GM21737 (cell line): Measurements from ENCODE around the gene TNK2.
"Not testable (repeated sequence)": the region's sequence is repeated elsewhere in the genome, so short reads cannot be mapped to it uniquely, and the experiment has no call there.

Experiments
- ATAC-seq: cut with Tn5 transposase; IDR thresholded peaks from one replicate; pipeline ENCODE4 v1.9.1; 2021; ENCODE audit warnings: mild to moderate bottlenecking, moderate library complexity; ENCODE audit not compliant: unreplicated experiment

TNK2 gene

GRCh38 chr3:195918176-195918575, 9.8 kb upstream of the TNK2 start:
- ATAC-seq = no peak

DNA sequence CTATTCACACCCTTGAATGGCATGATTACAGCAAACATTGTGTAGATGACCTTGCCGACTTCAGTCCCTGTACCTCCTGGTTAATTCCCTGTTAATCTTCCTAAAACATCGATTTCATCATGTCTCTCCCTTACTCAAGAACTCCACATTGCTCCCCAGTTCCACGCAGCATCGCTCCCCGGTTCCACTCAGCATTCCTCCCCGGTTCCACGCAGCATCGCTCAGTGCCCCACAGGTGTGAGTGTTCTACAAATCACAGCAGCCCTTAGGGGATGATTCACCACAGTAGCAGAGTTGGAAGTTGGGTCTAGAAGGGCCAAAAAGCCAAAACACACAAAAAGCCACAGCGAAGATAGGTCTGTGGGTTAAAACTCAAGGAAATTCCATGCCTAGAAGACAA, 8.6 kb upstream of the TNK2 start:
- no peak for ATAC-seq

GRCh38 chr3:195916291-195916690, 7.9 kb upstream of the TNK2 start:
- no peak for ATAC-seq

GRCh38 chr3:195914648-195915473, 6.5 kb upstream of the TNK2 start:
- peak; percentile 72 for ATAC-seq

DNA sequence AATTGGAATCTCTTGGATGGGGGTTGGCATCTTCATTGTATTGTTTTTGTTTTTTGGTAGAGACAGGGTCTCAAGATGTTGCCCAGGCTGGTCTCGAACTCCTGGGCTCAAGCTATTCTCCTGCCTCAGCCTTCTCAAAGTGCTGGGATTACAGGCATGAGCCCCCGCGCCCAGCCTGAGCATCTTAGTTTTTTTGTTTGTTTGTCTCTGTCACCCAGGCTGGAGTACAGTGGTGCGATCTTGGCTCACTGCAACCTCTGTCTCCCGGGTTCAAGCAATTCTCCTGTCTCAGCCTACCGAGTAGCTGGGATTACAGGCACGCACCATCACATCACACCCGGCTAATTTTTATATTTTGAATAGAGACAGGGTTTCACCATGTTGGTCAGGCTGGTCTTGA, 5.8 kb upstream of the TNK2 start:
- not testable (repeated sequence) for ATAC-seq

DNA sequence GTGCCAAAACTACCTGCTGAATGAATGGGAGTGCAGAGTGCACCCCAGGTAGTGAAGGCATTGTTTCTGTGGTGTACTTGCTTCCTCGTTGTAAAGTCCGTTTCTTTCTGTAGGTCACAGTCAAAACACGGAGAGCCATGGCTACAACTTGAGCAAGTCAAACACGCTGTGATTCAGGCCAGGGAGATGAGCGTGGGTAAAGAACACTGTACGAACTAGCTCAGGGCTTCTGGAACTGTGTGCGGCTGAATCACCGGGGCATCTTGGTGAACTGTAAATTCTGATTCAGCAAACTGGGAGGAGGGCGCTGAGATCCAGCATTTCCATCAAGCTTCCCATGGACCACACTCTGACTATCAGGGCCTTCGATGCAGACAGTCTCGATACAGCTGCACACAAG, 5.0 kb upstream of the TNK2 start:
- no peak for ATAC-seq

DNA sequence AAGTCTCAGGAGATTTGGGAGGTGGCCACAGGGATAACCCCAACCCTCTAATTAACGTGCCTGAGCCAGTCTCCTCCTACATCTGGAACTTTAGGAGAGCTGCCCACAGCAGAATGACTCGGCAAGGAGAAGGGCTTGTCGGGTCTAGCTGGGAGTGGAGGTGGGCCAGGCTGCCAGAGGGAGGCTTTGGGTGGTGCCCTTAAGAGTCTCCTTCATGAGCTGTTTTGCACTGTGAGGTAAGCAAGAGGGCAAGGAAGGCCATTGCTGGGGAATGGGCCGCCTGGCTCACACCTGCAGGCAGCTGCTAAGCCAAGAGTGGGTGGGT, 3.6 kb upstream of the TNK2 start:
- no peak for ATAC-seq

DNA sequence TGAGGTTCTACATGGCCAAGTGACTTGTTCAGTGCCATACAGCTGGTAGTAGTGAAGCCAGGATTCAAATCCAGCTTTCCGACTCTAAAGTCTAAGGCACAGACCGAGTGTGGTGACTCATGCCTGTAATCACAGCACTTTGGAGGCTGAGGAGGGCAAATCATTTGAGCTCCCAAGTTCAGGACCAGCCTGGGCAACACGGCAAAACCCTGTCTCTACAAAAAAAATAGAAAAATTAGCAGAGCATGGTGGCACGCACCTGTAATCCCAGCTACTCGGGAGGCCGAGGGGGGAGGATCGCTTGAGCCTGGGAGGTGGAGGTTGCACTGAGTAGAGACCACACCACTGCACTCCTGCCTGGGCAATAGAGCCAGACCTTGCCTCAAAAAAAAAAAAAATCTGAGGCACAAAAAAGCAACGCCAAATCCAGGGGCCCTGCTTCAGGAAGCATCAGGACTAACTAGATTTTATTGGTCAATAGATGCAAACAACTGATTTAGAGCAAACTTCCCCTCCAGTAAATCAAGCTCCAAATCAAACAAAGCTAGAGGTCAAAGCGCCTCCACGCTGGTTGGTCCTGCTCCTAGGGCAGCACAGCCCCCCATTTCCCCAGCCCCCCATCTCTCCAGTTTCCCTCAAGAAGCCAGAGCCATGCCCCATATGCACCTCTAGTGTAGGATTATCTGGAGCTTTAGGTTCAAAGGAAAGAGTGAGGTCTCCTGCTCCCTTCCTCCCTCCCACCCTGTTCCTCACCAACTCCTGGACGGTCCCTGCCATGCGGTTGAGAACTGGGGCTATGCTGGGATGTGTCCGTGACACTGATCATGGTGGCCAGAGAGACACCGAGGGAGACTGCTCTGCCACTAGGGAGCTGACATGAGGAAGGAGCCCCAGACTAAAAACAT, 2.9 kb upstream of the TNK2 start:
- ATAC-seq = no peak

- no peak for ATAC-seq
These were observed 2.1 kb upstream of the TNK2 start for GRCh38 chr3:195910499-195910845.

GRCh38 chr3:195909644-195910498, 1.5 kb upstream of the TNK2 start:
- peak; percentile 38 for ATAC-seq

DNA sequence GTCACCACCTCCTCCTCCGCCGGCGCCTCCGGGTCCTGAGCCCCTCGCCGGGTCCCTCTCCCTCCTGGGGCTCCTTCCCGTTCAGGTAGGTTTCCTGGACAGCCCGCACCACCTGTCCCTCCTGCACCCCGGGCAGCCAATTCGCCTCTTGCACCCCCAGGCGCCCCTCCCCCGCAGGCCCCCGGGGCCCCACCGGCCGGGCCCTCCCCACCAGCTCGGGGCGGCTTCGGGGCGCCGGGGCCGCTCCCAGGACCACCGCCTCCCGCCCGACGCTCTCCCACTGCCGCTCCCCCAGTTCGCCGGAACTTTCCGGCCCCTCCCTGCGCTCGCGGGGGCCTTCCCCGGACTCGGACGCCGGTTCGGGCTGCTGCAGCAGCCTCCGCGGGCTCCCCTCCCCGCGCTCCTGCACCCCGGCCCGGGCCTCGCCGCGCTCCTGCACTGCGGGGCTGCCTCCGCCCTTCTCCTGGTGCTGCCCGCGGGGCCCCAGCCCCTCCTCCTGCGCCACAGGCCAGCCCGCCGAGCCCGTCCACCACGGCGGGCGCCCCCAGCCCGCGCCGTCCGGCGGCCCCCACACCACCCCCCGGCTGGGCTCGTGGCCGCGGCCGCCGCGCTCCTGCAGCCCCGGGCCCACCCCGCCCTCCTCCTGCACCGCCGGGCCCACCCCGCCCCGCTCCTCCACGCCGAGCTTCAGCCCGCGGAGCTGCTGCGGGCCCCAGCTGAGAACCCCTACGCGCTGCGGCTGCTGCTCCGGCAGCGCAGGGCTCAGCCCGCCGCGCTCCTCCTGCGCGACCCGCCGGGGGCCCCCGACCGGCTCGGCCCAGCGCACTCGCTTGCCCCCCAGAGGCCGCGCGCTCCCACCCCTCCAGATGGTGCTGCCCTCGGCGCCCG, 587 bp upstream of the TNK2 start:
- peak; percentile 22 for ATAC-seq

- ATAC-seq = peak; percentile 10
These were observed 742 bp downstream of the TNK2 start for GRCh38 chr3:195907684-195907933.

GRCh38 chr3:195906865-195907683, 1.3 kb downstream of the TNK2 start:
- ATAC-seq = peak; percentile 28

DNA sequence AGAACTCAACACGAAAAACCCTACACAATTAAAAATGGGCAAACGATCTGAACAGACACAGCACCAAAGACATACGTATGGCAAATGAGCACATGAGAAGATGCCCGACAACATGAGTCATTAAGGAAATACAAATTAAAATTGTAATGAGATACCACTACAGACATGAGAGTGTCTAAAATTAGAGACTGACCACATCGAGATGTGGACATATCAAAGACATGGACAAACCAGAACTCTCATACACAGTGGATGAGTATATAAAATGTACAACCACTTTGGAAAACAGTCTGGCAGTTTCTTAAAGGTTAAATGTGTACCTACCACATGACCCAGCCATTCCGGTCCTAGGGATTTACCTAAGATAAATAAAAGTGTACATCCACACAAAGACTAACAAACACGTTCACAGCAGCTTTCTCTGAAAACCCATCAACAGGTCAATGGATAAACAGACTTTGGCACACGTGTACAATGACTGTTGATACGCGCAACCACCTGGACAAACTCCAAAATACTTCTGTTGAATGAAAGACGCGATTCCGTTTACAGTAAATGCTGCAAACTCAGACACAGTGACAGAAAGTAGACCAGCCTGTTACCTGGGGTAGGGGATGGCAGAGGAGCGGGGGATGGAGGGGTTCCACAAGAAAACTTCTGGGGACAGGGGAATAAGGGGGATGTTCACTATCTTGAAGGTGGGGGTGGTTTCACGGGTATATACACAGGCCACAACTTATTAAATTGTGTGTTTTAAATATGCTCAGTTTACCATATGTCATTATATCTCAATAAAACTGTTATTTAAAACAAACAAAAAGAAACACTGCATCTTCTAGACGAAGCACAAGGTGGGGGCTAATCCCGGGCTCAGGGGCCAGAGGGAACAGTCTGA, 2.1 kb downstream of the TNK2 start:
- no peak for ATAC-seq

DNA sequence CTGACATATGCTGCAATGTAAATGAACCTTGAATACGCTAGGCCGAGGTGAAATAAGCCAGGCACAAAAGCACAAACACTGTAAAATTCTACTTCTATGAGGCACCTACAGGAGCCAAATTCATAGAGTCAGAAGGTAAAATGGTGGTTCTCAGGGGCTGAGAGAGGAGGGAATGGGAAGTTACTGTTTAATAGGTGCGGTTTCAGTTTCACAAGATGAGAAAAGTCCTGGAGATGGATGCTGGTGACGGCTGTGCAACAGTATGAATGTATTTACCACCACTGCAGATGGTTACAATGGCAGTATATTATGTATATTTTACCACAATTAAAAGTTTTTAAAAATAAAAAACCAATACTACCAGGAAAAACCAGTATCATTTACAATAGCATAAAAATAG, 4.0 kb downstream of the TNK2 start:
- no peak for ATAC-seq

- ATAC-seq = no peak
These were observed 4.4 kb downstream of the TNK2 start for GRCh38 chr3:195903950-195904290.

GRCh38 chr3:195902634-195903033, 5.7 kb downstream of the TNK2 start:
- ATAC-seq = not testable (repeated sequence)

DNA sequence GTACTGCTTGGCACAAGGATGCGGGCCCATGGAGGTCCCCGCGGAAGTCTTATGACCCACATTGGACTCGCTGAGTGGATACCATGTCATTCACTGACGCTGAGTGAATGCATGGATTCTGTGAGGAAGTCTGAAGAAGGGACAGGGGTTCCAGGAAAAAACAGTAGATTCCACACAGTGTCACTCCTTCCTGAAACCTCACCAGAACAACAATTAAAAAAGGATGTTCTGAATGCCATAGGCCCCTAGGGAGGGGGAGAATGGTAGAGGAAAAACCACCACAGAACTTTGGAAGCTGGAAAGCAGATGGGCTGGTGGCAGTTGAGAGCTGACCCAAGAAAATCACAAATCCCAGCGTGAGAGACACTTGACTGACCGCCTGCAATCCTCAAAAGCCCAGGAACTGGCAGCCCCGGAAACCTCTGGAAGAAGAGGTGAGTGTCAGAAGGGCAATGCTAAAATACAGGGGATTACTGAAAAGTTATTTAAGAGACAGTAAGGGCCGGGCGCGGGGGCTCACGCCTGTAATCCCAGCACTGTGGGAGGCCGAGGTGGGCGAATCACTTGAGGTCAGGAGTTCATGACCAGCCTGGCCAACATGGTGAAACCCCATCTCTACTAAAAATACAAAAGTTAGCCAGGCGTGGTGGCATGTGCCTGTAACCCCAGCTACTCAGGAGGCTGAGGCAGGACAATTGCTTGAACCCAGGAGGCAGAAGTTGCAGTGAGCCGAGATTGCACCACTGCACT, 6.3 kb downstream of the TNK2 start:
- ATAC-seq = not testable (repeated sequence)
